Fibroblast of villous mesenchyme (primary cell): ENCODE measurements around the gene NTPCR. TPM values are rescaled to one million over a fixed set of nuclear protein-coding genes. Genes with fewer than 3 reads are reported as not detected.

Source experiments
- DNase-seq: peaks from one replicate; pipeline ENCODE4 v3.0.0-alpha.2; 2010; ENCODE audit warnings: low read depth
- H3K4me3 ChIP-seq: 2 replicates; pipeline ENCODE4 v1.5.1; 2011; ENCODE audit warnings: low read depth, mild to moderate bottlenecking, low read length
- CTCF ChIP-seq: IDR thresholded peaks from 2 replicates; pipeline ENCODE4 v1.5.1; 2012; ENCODE audit warnings: low read depth, mild to moderate bottlenecking, low read length; ENCODE audit not compliant: insufficient read depth
- total RNA-seq: library from RNA; depleted of rRNA; stranded (reverse); fragments of >200 nt; gene quantifications from 2 replicates; pipeline ENCODE4 v1.2.3, GENCODE V29; 2012

The NTPCR gene
- total RNA-seq, 1 donor: 20.7 TPM

GRCh38 chr1:232979558-232979957 is 29.1 kb downstream of the NTPCR start:
- no peak overlapping the region for H3K4me3 ChIP-seq
- TF ChIP-seq CTCF: no peak
- no peak for DNase-seq

- TF ChIP-seq CTCF: no peak
- DNase-seq: no peak
Measured at GRCh38 chr1:232980355-232980978, 30.1 kb downstream of the NTPCR start.

GRCh38 chr1:232980986-232981560 is 30.7 kb downstream of the NTPCR start:
- TF ChIP-seq CTCF: no peak
- H3K4me3 ChIP-seq: no peak overlapping the region
- DNase-seq: no peak

More at GRCh38 chr1:232980355-232980978, 30.1 kb downstream of the NTPCR start:
- no peak overlapping the region for H3K4me3 ChIP-seq

GRCh38 chr1:232982238-232982944 is 32.0 kb downstream of the NTPCR start:
- no peak for DNase-seq
- no peak for TF ChIP-seq CTCF
- no peak overlapping the region for H3K4me3 ChIP-seq

- no peak for TF ChIP-seq CTCF
- H3K4me3 ChIP-seq: no peak overlapping the region
- DNase-seq: no peak
Measured at GRCh38 chr1:232983375-232983774, 33.0 kb downstream of the NTPCR start.

GRCh38 chr1:232983817-232984567 is 33.6 kb downstream of the NTPCR start:
- DNase-seq: no peak
- H3K4me3 ChIP-seq: no peak overlapping the region
- no peak for TF ChIP-seq CTCF
